Heart right ventricle (tissue), 16 donors: ENCODE results near the gene AGTRAP. TPM values are rescaled to one million over a fixed set of nuclear protein-coding genes. Genes with fewer than 3 reads are reported as not detected.

ENCODE experiments used
- ATAC-seq, 8 donors: fragments of 200-7000 bp; cut with Tn5 transposase; one replicate each; pipeline ENCODE4 v1.9.1; 2020; ENCODE audit warnings: mild to moderate bottlenecking in 8 of 8, moderate library complexity in 8 of 8, moderate number of reproducible peaks in 1 of 8
- DNase-seq, 2 donors: peaks; one replicate each; pipeline ENCODE4 v3.0.0-alpha.2; 2020
- H3K27ac ChIP-seq, 10 donors: fragments of 200-600 bp; sonication (generic) in 2 of 10; one replicate each; pipeline versions ENCODE4 v1.5.0 to v1.8.0; 2020 to 2022; ENCODE audit warnings: mild to moderate bottlenecking in 3 of 10
- H3K27me3 ChIP-seq, 7 donors: fragments of 200-600 bp; one replicate each; pipeline ENCODE4 v1.8.0; 2021 to 2022; ENCODE audit warnings: mild to moderate bottlenecking in 2 of 7
- H3K36me3 ChIP-seq, 9 donors: fragments of 200-600 bp; sonication (generic) in 1 of 9; one replicate each; pipeline versions ENCODE4 v1.5.0 to v1.8.0; 2020 to 2022; ENCODE audit warnings: mild to moderate bottlenecking in 2 of 9
- H3K4me1 ChIP-seq, 9 donors: fragments of 200-600 bp; sonication (generic) in 1 of 9; one replicate each; pipeline versions ENCODE4 v1.5.0 to v1.8.0; 2020 to 2022; ENCODE audit warnings: mild to moderate bottlenecking in 4 of 9
- H3K4me3 ChIP-seq, 10 donors: fragments of 200-600 bp; sonication (generic) in 2 of 10; one replicate each; pipeline versions ENCODE4 v1.5.0 to v1.8.0; 2020 to 2022; ENCODE audit warnings: mild to moderate bottlenecking in 7 of 10, moderate library complexity in 2 of 10
- H3K9me3 ChIP-seq, 11 donors: fragments of 200-600 bp in 10 of 11; sonication (generic) in 2 of 11; one replicate each; pipeline versions ENCODE4 v1.5.0 to v1.8.0; 2013 to 2022; ENCODE audit warnings: mild to moderate bottlenecking in 2 of 11, control low read depth in 1 of 11, moderate library complexity in 1 of 11
- CTCF ChIP-seq, 9 donors: fragments of 200-600 bp; sonication (generic) in 2 of 9; IDR thresholded peaks; one replicate each; pipeline versions ENCODE4 v1.5.0 to v1.8.0; 2021 to 2022; ENCODE audit warnings: antibody characterized with exemption in 9 of 9, mild to moderate bottlenecking in 5 of 9, moderate library complexity in 1 of 9
- WGBS, 2 donors: extraction: QIAGEN DNeasy Blood & Tissue Kit; methylation state at CpG; one replicate each; pipeline ENCODE4 v1.1.7; 2013; ENCODE audit warnings: inconsistent platforms in 1 of 2; 5-methylcytosine and 5-hydroxymethylcytosine counted together
- intact Hi-C, 10 donors: fragments of 100-400 bp; cut with DNase I; formaldehyde crosslinking; loops; one replicate each; pipeline versions ENCODE4 v1.11.1 to v1.14.2; 2022
- polyA plus RNA-seq, 2 donors: library from polyadenylated mRNA; stranded (reverse); fragments of 200-250 nt; gene quantifications; one replicate each; pipeline ENCODE4 v1.2.3, GENCODE V29; 2013
- total RNA-seq, 10 donors: library from RNA; stranded (reverse); fragmentation: NEBNext Ultra II Directional in 3 of 10; extraction: Animal tissue kit (Norgen Biotek cat#: 25700) in 3 of 10; gene quantifications; one replicate each; pipeline versions ENCODE4 v1.2.1 to v1.2.4, GENCODE V29; 2021 to 2023
- donor health status: Arrhythmogenic right ventricular cardiomyopathy.
- donor health status: ischemic (EF 13 %, LVEDD 7.1; RV severe dilation, severe dysfunction).
- donor health status: healthy with polysubstance abuse.
- donor health status: DM: no; HTN: yes; CAD: no.
- donor health status: DM: no; HTN: no; CAD: no.
- donor health status: ischemic (EF 25% LVEDD 6.9; RV normal size, moderate dysfunction).
- donor health status: ischemic (EF 25% LVEDD 5.7; RV mildly dilated, moderate dysfunction).
- donor health status: healthy.
- donor health status: DM: yes; HTN: yes; CAD: no.
- donor health status: Ischemic cardiomyopathy.
- donor health status: ischemic (EF 35%, LVEDD 5.7; RV mildly dilated, moderate dysfunction).
- donor health status: nonischemic (EF 11% LVEDD 7.7; RV severe dilation, severe dysfunction).
- donor health status: DM: yes; HTN: yes; CAD: no.
- donor health status: PGD.
- donor health status: ischemic (EF 29% LVEDD 5.4; RV normal size, mild dysfunction).
- donor health status: nonischemic (EF 23%, LVEDD 6.1; RV moderate dilation, normal function).

The AGTRAP gene
- total and polyA plus RNA-seq, 12 donors: 12.9 to 96.7 (median 19.2) TPM

- Histone ChIP-seq H3K4me3 (peak overlapping the region; percentile 36 to 99 (median 84)), H3K9me3 (no peaks in the 10 kb centered on the region), H3K27ac (peak overlapping the region; percentile 41 to 97 (median 88)), H3K27me3 (no peaks in the 10 kb centered on the region), H3K36me3 (no peaks in the 10 kb centered on the region), H3K4me1 (peaks cover 0 to 75% (median 29%) of the 10 kb centered on the region in 9 donors)
- intact Hi-C loops: loop anchor here in 4 of 10 donors (5.0 kb wide), 4 partner anchors 45 to 70 kb away; partner anchors contain the start of genes CLCN6 (in 1 of the 4) and MTHFR (in 1 of the 4)
- 16 to 19% methylated on average over 15 of the region's 15 CpGs for WGBS, 2 donors
- ATAC-seq (peak; percentile 18 to 63 (median 56)), DNase-seq (peak; percentile 30 to 43)
- TF ChIP-seq CTCF (IDR thresholded peaks at IDR 0.05): no peak
Measured at GRCh38 chr1:11736746-11737639, 1.1 kb downstream of the AGTRAP start.

DNA sequence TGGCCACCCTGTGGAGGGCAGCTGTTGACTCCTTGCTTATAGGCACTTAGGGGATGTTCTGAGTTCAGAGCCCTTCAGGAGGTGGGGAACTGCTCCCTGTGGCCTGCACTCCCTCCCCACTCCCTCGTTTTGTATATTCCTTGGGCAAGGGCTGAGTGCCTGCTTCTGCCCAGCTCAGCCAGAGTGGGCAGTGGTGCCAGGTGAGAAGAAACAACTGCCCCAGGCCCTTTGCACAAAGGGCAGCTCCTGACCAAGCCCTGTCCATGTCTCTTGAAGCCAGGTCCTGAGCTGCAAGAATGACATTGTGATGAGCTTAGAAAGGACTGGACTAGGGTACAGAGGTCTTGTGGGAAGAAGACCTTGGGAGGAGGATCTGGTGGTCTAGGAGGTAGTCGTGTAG is 2.2 kb downstream of the AGTRAP start:
- Histone ChIP-seq H3K4me1 (peaks cover 0 to 74% (median 22%) of the 10 kb centered on the region in 9 donors), H3K4me3 (peak overlapping the region in 1 of 10 donors; percentile 18), H3K27ac (peak overlapping the region in 2 of 10 donors; percentile 92 to 97), H3K36me3 (no peaks in the 10 kb centered on the region), H3K9me3 (no peaks in the 10 kb centered on the region), H3K27me3 (no peaks in the 10 kb centered on the region)
- TF ChIP-seq CTCF (IDR thresholded peaks at IDR 0.05): no peak
- no peak for ATAC-seq
- no peak for DNase-seq
- intact Hi-C loops: loop anchor here in 4 of 10 donors (5.0 kb wide), 4 partner anchors 44 to 69 kb away; partner anchors contain the start of genes CLCN6 (in 1 of the 4) and MTHFR (in 1 of the 4)
- 79 to 87% methylated on average over 2 of the region's 2 CpGs for WGBS, 2 donors

DNA sequence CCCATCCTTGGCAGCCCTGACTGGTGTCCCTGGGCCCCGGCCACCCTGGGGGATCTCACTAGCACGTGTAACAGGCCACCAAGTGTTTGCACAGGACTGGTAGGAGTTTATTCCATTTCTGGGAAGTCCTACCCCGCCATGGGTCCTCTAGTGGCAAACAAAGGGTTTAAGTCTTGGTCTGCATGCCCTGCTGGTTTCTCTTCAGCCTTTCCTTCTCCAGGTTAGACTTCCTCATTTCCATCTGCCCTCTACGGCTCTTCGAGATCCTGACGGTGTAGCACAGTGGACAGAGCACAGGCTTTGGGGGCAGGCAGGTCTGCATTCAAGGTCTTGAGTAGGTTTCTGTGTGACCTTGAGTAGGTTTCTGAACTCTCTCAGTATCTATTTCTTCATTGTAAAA is 2.8 kb downstream of the AGTRAP start:
- Histone ChIP-seq H3K9me3 (no peaks in the 10 kb centered on the region), H3K27me3 (no peaks in the 10 kb centered on the region), H3K4me3 (peak overlapping the region in 1 of 10 donors; percentile 18), H3K36me3 (no peaks in the 10 kb centered on the region), H3K4me1 (peaks cover 0 to 73% (median 22%) of the 10 kb centered on the region in 9 donors), H3K27ac (peak overlapping the region in 1 of 10 donors; percentile 97)
- TF ChIP-seq CTCF (IDR thresholded peaks at IDR 0.05): no peak
- 84 to 87% methylated on average over 6 of the region's 6 CpGs for WGBS, 2 donors
- DNase-seq (no peak), ATAC-seq (no peak)
- intact Hi-C loops: loop anchor here in 4 of 10 donors (5.0 kb wide), 4 partner anchors 44 to 69 kb away; partner anchors contain the start of genes CLCN6 (in 1 of the 4) and MTHFR (in 1 of the 4)
